Upper lobe of left lung (tissue), 6 donors: ENCODE results near the gene CBY3. TPM values are rescaled to one million over a fixed set of nuclear protein-coding genes. Genes with fewer than 3 reads are reported as not detected.
"Not testable (repeated sequence)": the region's sequence is repeated elsewhere in the genome, so short reads cannot be mapped to it uniquely, and the experiment has no call there.

Experiments
- ATAC-seq, 2 donors: fragments of 200-7000 bp; cut with Tn5 transposase; one replicate each; pipeline ENCODE4 v1.9.1; 2022; ENCODE audit warnings: mild to moderate bottlenecking in 2 of 2, moderate library complexity in 2 of 2; ENCODE audit not compliant: low FRiP score in 2 of 2
- DNase-seq, 2 donors: peaks; one replicate each; pipeline ENCODE4 v3.0.0-alpha.2; 2019 to 2020
- H3K27ac ChIP-seq, 4 donors: fragments of 200-600 bp; sonication (generic); one replicate each; pipeline ENCODE4 v1.5.1; 2016 to 2019
- H3K27me3 ChIP-seq, 4 donors: fragments of 200-600 bp; sonication (generic); one replicate each; pipeline ENCODE4 v1.5.1; 2017 to 2019
- H3K36me3 ChIP-seq, 4 donors: fragments of 200-600 bp; sonication (generic); one replicate each; pipeline ENCODE4 v1.5.1; 2016 to 2019
- H3K4me1 ChIP-seq, 4 donors: fragments of 200-600 bp; sonication (generic); one replicate each; pipeline ENCODE4 v1.5.1; 2018 to 2019
- H3K4me3 ChIP-seq, 4 donors: fragments of 200-600 bp; sonication (generic); one replicate each; pipeline ENCODE4 v1.5.1; 2017 to 2019; ENCODE audit warnings: mild to moderate bottlenecking in 2 of 4, moderate library complexity in 1 of 4
- H3K9me3 ChIP-seq, 4 donors: fragments of 200-600 bp; sonication (generic); one replicate each; pipeline ENCODE4 v1.5.1; 2018 to 2019
- EP300 ChIP-seq, 4 donors: sonication (generic); formaldehyde crosslinking; IDR thresholded peaks; one replicate each; pipeline ENCODE4 v1.5.1; 2017; ENCODE audit warnings: antibody characterized with exemption in 4 of 4, control low read depth in 2 of 4
- POLR2A ChIP-seq, 4 donors: fragments of 450-650 bp; IDR thresholded peaks; one replicate each; pipeline ENCODE4 v1.5.1; 2016 to 2017; ENCODE audit warnings: antibody characterized with exemption in 4 of 4, mild to moderate bottlenecking in 2 of 4
- POLR2AphosphoS5 ChIP-seq, 2 donors: sonication (generic); formaldehyde crosslinking; IDR thresholded peaks; one replicate each; pipeline ENCODE4 v1.5.1; 2017; ENCODE audit warnings: antibody characterized with exemption in 2 of 2
- WGBS, 2 donors: methylation state at CpG; one replicate each; pipeline ENCODE4 v1.1.5; 2017 to 2018; 5-methylcytosine and 5-hydroxymethylcytosine counted together
- total RNA-seq, 6 donors: library from RNA; depleted of rRNA in 4 of 6; stranded (reverse); fragments of >200 nt in 4 of 6; gene quantifications; one replicate each; pipeline versions ENCODE4 v1.1.0 to v1.2.1, GENCODE V29; 2016 to 2021
- TF ChIP-seq, protein P1 (sequence below), 6 experiments: fragments of 450-650 bp in 4 of 6; fragments of 200-600 bp in 2 of 6; sonication (generic) in 2 of 6; IDR thresholded peaks; one replicate each; pipeline ENCODE4 v1.5.1; 2016 to 2019; ENCODE audit warnings: antibody characterized with exemption in 6 of 6
- donor health status: DM: no; HTN: no; CAD: no; lungs with moderate emphysema.
- donor health status: DM: no; HTN: yes; CAD: no; lungs with severe emphysema.

The CBY3 gene
- total RNA-seq, 6 donors from 2014 or later = 1.7 to 2.1 (median 1.8) TPM; not detected in 3

DNA sequence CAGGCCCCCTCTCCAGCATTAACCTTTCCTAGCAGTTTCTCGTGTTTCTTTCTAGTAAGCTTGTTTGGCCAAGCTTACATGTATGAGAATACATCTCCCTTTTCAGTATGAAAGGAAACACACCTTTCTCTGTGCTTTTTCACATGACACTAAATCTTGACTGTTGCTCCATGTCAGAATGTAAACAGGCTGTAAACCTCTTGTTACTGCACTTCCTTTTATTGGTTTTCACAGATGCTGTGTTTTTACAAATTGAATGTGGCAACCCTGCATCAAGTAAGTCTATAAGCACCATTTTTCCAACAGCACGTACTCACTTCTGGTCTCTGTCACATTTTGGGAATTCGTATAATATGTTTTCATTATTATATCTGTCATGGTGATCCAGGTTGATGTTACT is 15.8 kb upstream of the CBY3 start:
- no peak for ATAC-seq
- 81 to 84% methylated on average over 3 of the region's 3 CpGs for WGBS, 2 donors
- TF ChIP-seq POLR2A (IDR thresholded peaks at IDR 0.05) (no peak), EP300 (IDR thresholded peaks at IDR 0.05) (no peak), POLR2AphosphoS5 (IDR thresholded peaks at IDR 0.05) (no peak)
- TF ChIP-seq, protein P1, sequence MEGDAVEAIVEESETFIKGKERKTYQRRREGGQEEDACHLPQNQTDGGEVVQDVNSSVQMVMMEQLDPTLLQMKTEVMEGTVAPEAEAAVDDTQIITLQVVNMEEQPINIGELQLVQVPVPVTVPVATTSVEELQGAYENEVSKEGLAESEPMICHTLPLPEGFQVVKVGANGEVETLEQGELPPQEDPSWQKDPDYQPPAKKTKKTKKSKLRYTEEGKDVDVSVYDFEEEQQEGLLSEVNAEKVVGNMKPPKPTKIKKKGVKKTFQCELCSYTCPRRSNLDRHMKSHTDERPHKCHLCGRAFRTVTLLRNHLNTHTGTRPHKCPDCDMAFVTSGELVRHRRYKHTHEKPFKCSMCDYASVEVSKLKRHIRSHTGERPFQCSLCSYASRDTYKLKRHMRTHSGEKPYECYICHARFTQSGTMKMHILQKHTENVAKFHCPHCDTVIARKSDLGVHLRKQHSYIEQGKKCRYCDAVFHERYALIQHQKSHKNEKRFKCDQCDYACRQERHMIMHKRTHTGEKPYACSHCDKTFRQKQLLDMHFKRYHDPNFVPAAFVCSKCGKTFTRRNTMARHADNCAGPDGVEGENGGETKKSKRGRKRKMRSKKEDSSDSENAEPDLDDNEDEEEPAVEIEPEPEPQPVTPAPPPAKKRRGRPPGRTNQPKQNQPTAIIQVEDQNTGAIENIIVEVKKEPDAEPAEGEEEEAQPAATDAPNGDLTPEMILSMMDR (IDR thresholded peaks at IDR 0.05) = no peak
- Histone ChIP-seq H3K36me3 (peaks cover 0 to 3% (median 0%) of the 10 kb centered on the region in 4 donors), H3K27me3 (no peaks in the 10 kb centered on the region), H3K27ac (peak overlapping the region in 2 of 4 donors; percentile 99), H3K4me1 (peaks cover 25 to 32% (median 29%) of the 10 kb centered on the region in 4 donors), H3K4me3 (no peak overlapping the region), H3K9me3 (no peaks in the 10 kb centered on the region)
- DNase-seq = no peak

DNA sequence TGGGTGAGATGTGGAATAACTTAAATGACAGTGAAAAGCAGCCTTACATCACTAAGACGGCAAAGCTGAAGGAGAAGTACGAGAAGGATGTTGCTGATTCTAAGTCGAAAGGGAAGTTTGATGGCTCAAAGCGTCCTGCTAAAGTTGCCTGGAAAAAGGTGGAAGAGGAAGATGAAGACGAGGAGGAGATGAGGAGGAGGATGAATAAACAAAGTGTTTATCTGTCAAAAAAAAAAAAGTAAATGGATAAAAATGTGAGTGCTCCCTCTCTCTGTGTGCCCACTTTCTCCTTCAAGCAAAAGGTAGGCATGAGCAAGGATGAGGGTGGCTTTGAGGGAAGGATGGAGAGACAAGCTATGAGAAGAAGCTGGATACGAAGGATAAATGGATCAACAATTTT is 13.7 kb upstream of the CBY3 start:
- Histone ChIP-seq H3K27ac (no peak overlapping the region), H3K4me3 (no peak overlapping the region), H3K27me3 (no peaks in the 10 kb centered on the region), H3K4me1 (peaks cover 9 to 19% (median 15%) of the 10 kb centered on the region in 4 donors), H3K9me3 (no peaks in the 10 kb centered on the region), H3K36me3 (no peaks in the 10 kb centered on the region)
- TF ChIP-seq POLR2AphosphoS5 (IDR thresholded peaks at IDR 0.05) = no peak
- TF ChIP-seq, protein P1 (IDR thresholded peaks at IDR 0.05) = no peak
- no peak for TF ChIP-seq POLR2A (IDR thresholded peaks at IDR 0.05)
- TF ChIP-seq EP300 (IDR thresholded peaks at IDR 0.05) = no peak
- DNase-seq (no peak), ATAC-seq (no peak)
- 74 to 88% methylated on average over 6 of the region's 6 CpGs for WGBS, 2 donors

DNA sequence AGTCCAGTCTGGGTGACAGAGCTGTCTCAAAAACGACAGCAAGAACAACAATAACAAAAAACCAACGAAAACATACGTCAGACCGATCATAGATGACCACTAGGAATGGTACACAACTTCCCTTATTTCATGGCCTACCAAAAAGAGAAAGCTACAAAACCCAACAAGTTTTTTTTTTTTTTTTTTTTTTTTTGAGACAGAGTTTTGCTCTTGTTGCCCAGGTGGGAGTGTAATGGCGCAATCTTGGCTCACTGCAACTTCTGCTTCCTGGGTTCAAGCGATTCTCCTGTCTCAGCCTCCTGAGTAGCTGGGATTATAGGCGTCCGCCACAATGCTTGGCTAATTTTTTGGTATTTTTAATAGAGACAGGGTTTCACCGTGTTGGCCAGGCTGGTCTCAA is 8.4 kb upstream of the CBY3 start:
- not testable (repeated sequence) for H3K4me1 ChIP-seq, H3K4me3 ChIP-seq, DNase-seq, H3K27ac ChIP-seq, H3K27me3 ChIP-seq, H3K9me3 ChIP-seq, H3K36me3 ChIP-seq, ATAC-seq
- WGBS, 2 donors = 79 to 86% methylated on average over 9 of the region's 9 CpGs

DNA sequence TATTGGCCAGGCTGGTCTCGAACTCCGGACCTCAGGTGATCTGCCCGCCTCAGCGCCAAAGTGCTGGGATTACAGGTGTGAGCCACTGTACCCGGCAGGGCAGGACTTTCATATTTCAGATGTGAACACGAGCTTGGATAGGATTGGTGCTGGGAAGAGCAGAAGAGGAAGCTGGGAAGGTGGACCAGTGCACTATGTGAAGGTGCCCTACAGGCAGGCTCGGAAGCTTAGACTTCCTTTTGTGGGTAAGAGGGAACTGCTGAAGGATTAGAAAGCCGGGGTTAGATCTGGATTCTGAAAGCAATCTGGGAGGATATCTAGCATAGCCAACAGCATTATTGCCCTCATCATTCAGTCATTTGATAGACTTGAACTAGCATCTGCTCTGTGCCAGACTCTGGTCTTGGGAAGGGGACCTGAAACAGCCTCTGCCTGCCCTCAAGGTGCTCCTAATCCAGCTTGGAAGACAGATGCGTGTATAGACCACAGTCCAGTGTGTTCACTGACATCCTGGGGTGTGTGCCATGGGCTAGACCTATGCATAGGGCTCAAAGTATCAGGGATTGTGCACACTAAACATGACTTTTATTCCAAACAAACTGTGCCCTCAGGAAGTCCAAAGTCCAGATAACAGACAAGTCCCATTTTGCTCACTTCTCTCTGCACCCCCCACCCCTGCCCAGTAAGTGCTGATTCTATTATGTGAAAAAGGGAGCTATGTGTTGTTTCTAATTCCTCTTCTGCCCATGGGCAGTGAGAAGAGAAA is 637 bp downstream of the CBY3 start:
- Histone ChIP-seq H3K36me3 (no peaks in the 10 kb centered on the region), H3K9me3 (no peaks in the 10 kb centered on the region), H3K27ac (no peak overlapping the region), H3K27me3 (no peaks in the 10 kb centered on the region), H3K4me3 (no peak overlapping the region), H3K4me1 (peaks cover 17 to 28% (median 20%) of the 10 kb centered on the region in 4 donors)
- no peak for ATAC-seq
- DNase-seq = no peak
- TF ChIP-seq EP300 (IDR thresholded peaks at IDR 0.05) (no peak), POLR2AphosphoS5 (IDR thresholded peaks at IDR 0.05) (no peak), POLR2A (IDR thresholded peaks at IDR 0.05) (no peak)
- TF ChIP-seq, protein P1 (IDR thresholded peaks at IDR 0.05) = no peak
- 85 to 86% methylated on average over 9 of the region's 9 CpGs for WGBS, 2 donors

DNA sequence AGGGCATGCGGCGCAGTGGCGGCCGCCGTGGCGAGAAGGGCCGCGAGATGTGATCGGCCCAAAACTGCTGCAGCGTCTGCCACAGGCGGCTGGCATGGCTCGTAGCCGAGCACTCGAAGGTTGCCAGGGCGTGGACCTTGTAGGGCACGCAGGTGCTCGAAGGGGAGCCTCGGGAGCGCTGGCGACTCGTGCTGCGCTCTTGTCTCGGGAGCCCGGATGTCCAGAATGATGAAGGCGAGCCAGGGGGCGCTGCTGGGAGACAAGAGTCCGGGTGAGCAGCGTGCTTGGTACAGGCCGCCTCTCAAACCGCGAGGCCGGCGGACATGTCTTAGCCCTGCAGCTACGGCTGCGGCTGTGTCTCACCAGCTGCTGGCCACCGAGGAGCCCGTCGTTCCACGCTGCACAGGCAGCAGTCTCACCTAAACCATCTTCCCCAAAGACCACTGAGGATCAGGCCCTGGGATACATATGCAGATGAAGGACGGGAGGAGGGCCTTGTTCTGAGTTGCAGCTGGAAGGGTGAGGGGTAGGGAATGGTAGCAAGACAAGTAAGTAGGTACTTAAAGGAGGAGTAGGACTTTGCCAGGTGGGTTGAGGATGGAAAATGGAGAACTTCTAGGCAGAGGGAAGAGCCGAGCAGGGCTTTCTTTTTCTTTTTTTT is 1.7 kb downstream of the CBY3 start:
- Histone ChIP-seq H3K4me1 (peaks cover 17 to 28% (median 20%) of the 10 kb centered on the region in 4 donors), H3K9me3 (no peaks in the 10 kb centered on the region), H3K4me3 (peak overlapping the region; percentile 22 to 90 (median 64)), H3K27ac (peak overlapping the region; percentile 78 to 95 (median 84)), H3K27me3 (no peaks in the 10 kb centered on the region), H3K36me3 (no peaks in the 10 kb centered on the region)
- ATAC-seq (peak; percentile 76 to 79), DNase-seq (peak; percentile 86 to 92)
- WGBS, 2 donors = 31 to 52% methylated on average over 13 to 36 of the region's 41 CpGs
- no peak for TF ChIP-seq POLR2A (IDR thresholded peaks at IDR 0.05)
- TF ChIP-seq POLR2AphosphoS5 (IDR thresholded peaks at IDR 0.05) = no peak
- TF ChIP-seq, protein P1 (IDR thresholded peaks at IDR 0.05) = peak in 5 of 6 experiments; percentile 28 to 62 (median 45)
- no peak for TF ChIP-seq EP300 (IDR thresholded peaks at IDR 0.05)
